ENCODE measurements around the gene WDR70. TPM values are rescaled to one million over a fixed set of nuclear protein-coding genes. Genes with fewer than 3 reads are reported as not detected.

Gene WDR70
- total RNA-seq, 1 donor from 2014 or later: 19.0 TPM

DNA sequence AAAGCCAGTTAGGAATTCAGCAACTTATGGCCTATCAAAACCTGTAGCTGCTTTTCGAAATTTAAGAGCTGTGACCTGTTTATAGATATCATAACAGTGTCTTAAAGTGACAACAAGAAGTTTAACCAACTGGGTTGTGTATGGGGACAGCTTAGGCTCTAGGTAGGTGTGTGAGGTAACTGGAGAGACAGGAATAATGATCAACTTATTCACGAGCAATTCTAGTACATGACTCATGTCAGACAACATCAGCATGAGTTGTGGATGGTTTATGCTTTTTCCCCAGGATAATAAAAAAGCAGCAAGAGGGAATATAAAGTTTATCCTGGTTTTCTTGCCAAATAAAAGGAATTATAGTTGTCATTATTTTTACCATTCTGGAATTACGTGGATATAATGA lies 372.1 kb downstream of the WDR70 start:
- H3K4me3 ChIP-seq (ENCODE audit: low read depth, low read length): no peak overlapping the region
- TF ChIP-seq, protein P1, sequence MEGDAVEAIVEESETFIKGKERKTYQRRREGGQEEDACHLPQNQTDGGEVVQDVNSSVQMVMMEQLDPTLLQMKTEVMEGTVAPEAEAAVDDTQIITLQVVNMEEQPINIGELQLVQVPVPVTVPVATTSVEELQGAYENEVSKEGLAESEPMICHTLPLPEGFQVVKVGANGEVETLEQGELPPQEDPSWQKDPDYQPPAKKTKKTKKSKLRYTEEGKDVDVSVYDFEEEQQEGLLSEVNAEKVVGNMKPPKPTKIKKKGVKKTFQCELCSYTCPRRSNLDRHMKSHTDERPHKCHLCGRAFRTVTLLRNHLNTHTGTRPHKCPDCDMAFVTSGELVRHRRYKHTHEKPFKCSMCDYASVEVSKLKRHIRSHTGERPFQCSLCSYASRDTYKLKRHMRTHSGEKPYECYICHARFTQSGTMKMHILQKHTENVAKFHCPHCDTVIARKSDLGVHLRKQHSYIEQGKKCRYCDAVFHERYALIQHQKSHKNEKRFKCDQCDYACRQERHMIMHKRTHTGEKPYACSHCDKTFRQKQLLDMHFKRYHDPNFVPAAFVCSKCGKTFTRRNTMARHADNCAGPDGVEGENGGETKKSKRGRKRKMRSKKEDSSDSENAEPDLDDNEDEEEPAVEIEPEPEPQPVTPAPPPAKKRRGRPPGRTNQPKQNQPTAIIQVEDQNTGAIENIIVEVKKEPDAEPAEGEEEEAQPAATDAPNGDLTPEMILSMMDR (conservative IDR thresholded peaks at IDR 0.05; ENCODE audit: low read depth, low read length): no peak
- peak; percentile 18 for DNase-seq (ENCODE audit: low read depth)

DNA sequence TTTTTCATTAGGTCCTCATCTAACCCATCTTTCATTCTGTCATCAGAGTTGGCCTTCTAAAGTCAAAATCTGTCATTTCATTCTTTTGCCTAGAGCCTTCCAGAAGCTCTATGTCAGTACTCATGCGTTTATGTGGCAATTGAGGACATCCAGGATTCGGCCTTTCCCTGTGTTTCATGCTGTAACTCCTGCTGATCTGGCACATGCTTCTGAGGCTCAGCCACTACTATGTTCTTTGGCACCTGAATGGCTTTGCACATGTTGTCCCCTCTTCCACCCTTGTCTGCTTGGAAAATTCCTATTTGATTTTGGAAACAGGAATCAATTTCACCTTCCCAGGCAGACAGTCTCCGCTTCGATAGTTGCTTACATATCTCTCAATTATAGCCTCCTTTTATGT lies 375.9 kb downstream of the WDR70 start:
- TF ChIP-seq, protein P1 (conservative IDR thresholded peaks at IDR 0.05; ENCODE audit: low read depth, low read length): no peak
- no peak overlapping the region for H3K4me3 ChIP-seq (ENCODE audit: low read depth, low read length)
- no peak for DNase-seq (ENCODE audit: low read depth)

DNA sequence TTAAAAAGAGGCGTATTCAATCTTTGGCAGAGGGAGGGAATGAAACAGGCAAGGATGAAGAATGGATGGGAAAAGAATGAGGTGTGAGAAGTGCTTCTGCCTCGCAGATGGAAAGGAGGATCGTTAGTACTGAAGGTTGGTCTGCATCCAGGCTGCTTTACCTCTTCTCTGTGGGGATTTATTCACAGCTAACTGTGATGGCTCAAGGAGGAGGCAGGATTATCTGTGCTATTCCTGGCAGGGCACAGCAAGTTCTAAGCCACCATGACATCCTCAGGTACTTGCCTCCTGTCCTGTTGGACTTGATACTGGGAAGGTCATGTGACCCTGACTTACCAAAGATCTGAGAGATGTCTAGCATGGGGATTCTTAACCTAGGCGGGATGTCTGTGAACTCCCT lies 376.5 kb downstream of the WDR70 start:
- no peak overlapping the region for H3K4me3 ChIP-seq (ENCODE audit: low read depth, low read length)
- TF ChIP-seq, protein P1 (conservative IDR thresholded peaks at IDR 0.05; ENCODE audit: low read depth, low read length): no peak
- DNase-seq (ENCODE audit: low read depth): no peak

DNA sequence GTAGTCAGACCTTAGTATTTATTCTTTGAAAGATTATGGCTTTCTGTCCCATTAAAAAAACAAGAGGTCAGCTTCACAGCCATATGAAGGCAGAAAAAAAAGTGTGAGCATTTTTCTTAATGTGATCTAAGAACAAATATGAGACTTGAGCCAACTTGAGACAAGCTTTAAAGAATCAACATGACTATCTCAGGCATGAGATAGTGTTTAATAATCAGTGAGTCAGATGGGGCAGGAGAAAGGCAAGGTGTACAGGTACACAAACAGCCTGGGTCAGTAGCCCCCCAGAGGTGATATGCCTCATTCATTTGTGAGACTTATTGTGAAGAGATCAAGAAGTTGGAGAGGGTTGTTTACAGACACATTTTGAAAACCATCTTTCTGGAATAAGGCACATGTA lies 377.1 kb downstream of the WDR70 start:
- TF ChIP-seq, protein P1 (conservative IDR thresholded peaks at IDR 0.05; ENCODE audit: low read depth, low read length): no peak
- no peak for DNase-seq (ENCODE audit: low read depth)
- no peak overlapping the region for H3K4me3 ChIP-seq (ENCODE audit: low read depth, low read length)

DNA sequence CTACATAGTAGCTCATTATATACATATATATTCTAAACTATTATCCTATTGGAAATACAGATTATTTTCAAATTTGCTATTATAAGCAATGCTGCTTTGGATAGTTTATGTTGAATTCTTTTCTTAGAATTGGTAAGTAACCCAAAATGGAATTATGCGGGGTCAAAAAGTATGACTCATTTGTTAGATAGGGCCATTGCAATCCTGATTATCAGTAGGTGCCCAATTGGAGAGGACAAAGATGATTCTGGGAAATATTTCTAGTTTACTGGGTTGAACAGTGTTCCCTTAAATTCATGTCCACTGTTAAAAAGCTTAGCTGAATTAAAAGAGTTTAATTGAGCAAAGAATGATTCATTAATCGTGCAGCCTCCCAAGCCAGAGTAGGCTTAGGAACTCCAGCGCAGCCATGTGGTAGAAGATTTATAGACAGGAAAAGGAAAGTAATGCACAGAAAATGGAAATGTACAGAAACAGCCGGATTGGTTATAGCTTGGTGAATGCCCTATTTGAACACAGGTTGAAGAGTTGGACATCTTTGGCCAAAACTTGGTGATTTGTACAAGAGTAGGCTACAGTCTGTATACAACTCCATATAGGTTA lies 379.0 kb downstream of the WDR70 start:
- TF ChIP-seq, protein P1 (conservative IDR thresholded peaks at IDR 0.05; ENCODE audit: low read depth, low read length): peak; percentile 31
- DNase-seq (ENCODE audit: low read depth): no peak
- no peak overlapping the region for H3K4me3 ChIP-seq (ENCODE audit: low read depth, low read length)

DNA sequence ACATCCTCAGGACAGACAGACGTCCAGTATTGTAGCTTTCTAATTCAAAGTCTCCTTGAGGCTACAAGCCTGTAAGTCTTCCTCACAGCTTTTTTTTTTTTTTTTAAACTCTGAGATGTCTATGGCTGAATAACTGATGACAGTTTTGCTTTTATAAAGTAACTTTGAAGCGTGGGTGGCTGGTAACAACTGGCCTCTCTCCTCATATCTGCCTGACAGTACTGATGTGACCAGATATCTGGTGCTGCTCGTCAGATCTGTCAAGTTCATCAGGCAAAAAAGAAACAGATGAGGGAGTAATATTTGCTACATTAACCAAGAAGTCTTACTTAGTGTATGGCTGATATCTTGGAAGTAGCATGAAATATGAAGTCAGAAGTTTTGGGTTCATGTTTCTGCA lies 388.1 kb downstream of the WDR70 start:
- no peak overlapping the region for H3K4me3 ChIP-seq (ENCODE audit: low read depth, low read length)
- no peak for DNase-seq (ENCODE audit: low read depth)
- TF ChIP-seq, protein P1 (conservative IDR thresholded peaks at IDR 0.05; ENCODE audit: low read depth, low read length): no peak

DNA sequence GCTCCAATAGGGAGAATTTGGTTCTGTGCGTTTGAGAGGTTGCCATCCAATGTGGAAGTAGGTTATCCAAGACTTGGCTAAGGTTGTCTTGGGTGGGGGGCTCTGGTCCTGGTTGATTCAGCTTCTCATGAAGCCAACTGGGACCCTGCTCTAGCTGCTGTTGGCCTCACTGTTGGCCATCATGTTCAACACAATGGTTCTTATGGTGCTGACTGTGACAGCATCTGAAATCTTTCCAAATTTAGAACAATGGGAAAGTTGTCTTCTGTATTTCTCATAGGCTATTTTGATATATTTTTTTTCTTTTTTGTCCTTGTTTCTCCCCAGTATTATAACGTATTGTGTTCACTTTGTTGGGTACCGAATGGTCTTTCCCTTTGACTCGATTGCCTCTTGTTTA lies 388.8 kb downstream of the WDR70 start:
- TF ChIP-seq, protein P1 (conservative IDR thresholded peaks at IDR 0.05; ENCODE audit: low read depth, low read length): no peak
- DNase-seq (ENCODE audit: low read depth): no peak
- no peak overlapping the region for H3K4me3 ChIP-seq (ENCODE audit: low read depth, low read length)
